Lower lobe of right lung (tissue), 2 donors: Measurements from ENCODE around the gene CCNL2. TPM values are rescaled to one million over a fixed set of nuclear protein-coding genes. Genes with fewer than 3 reads are reported as not detected.

Experiments used
- ATAC-seq, 2 donors: fragments of 200-7000 bp; cut with Tn5 transposase; one replicate each; pipeline ENCODE4 v1.9.1; 2020 to 2022; ENCODE audit warnings: mild to moderate bottlenecking in 2 of 2, moderate library complexity in 2 of 2
- DNase-seq: peaks from one replicate; pipeline ENCODE4 v3.0.0-alpha.2; 2020
- H3K27ac ChIP-seq: fragments of 200-600 bp; one replicate; pipeline ENCODE4 v1.8.0; 2022
- H3K27me3 ChIP-seq: fragments of 200-600 bp; one replicate; pipeline ENCODE4 v1.8.0; 2022; ENCODE audit warnings: low read depth
- H3K36me3 ChIP-seq: fragments of 200-600 bp; one replicate; pipeline ENCODE4 v1.8.0; 2022; ENCODE audit warnings: mild to moderate bottlenecking
- H3K4me1 ChIP-seq: fragments of 200-600 bp; one replicate; pipeline ENCODE4 v1.8.0; 2022
- H3K4me3 ChIP-seq: fragments of 200-600 bp; one replicate; pipeline ENCODE4 v1.8.0; 2022; ENCODE audit warnings: mild to moderate bottlenecking
- H3K9me3 ChIP-seq: fragments of 200-600 bp; one replicate; pipeline ENCODE4 v1.8.0; 2022
- CTCF ChIP-seq: fragments of 200-600 bp; IDR thresholded peaks from one replicate; pipeline ENCODE4 v1.8.0; 2022; ENCODE audit warnings: antibody characterized with exemption, mild to moderate bottlenecking
- intact Hi-C: fragments of 100-400 bp; cut with DNase I; formaldehyde crosslinking; loops from one replicate; pipeline ENCODE4 v1.11.0; 2022
- total RNA-seq: library from RNA; stranded (reverse); fragmentation: NEBNext Ultra II Directional; extraction: Animal tissue kit (Norgen Biotek cat#: 25700); gene quantifications from one replicate; pipeline ENCODE4 v1.2.1, GENCODE V29; 2021
- donor health status: DM: no; HTN: yes; CAD: no; lungs with severe emphysema.

Gene CCNL2
- total RNA-seq, 1 donor from 2014 or later: 165 TPM

GRCh38 chr1:1399872-1400575, 889 bp upstream of the CCNL2 start:
- no peaks in the 10 kb centered on the region for H3K27me3 ChIP-seq
- intact Hi-C loops: no loop called here
- H3K9me3 ChIP-seq: no peaks in the 10 kb centered on the region
- peak in 1 of 2 donors; percentile 1 for ATAC-seq
- H3K4me3 ChIP-seq: peak overlapping the region; percentile 93
- H3K27ac ChIP-seq: peak overlapping the region; percentile 90
- no peak for TF ChIP-seq CTCF
- peaks cover 30% of the 10 kb centered on the region for H3K4me1 ChIP-seq
- DNase-seq: no peak
- H3K36me3 ChIP-seq: peaks cover 79% of the 10 kb centered on the region

- peak; percentile 63 for DNase-seq
- H3K9me3 ChIP-seq: no peaks in the 10 kb centered on the region
- H3K27me3 ChIP-seq: no peaks in the 10 kb centered on the region
- H3K4me3 ChIP-seq: peak overlapping the region; percentile 93
- ATAC-seq: peak; percentile 2 to 11
- H3K4me1 ChIP-seq: peaks cover 28% of the 10 kb centered on the region
- H3K36me3 ChIP-seq: peaks cover 79% of the 10 kb centered on the region
- intact Hi-C loops: no loop called here
- H3K27ac ChIP-seq: peak overlapping the region; percentile 90
- TF ChIP-seq CTCF: no peak
Observed at GRCh38 chr1:1398677-1399186, 403 bp downstream of the CCNL2 start.

DNA sequence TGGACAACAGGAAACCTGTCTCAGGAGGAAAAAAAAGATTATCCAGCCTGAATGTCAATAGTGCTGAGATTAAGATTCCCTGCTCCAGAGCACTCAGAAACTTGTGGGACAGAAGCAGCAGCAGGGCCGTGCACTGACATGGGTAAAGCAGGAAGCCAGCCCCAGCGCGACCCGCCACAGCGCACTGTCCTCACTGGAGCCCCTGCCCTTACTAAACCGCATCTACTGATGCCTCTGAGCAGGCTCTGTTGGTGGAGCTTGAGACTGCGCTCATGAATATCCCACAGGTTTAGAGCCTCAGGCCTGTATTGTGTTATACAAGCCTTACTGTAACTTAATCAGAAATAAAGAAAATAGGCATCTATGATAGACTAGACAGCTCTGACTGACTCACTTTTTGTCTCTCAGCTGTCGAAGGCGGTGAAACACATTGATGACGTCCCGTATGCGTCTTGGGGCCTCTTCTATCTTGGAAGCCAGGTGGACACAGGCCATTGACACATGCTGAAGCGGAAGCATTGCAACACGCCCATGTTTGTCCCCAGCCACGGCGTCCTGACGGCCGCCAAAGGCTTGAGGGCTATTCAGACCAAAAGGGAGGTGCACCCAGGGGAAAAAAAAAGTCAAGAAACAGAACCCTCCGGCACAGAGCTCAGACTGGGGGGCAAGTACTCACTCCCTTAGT, 1.2 kb downstream of the CCNL2 start:
- H3K27ac ChIP-seq: peak overlapping the region; percentile 90
- ATAC-seq (no peak), DNase-seq (no peak)
- intact Hi-C loops: no loop called here
- H3K4me3 ChIP-seq: peak overlapping the region; percentile 93
- no peaks in the 10 kb centered on the region for H3K9me3 ChIP-seq
- H3K4me1 ChIP-seq: peaks cover 28% of the 10 kb centered on the region
- peaks cover 79% of the 10 kb centered on the region for H3K36me3 ChIP-seq
- TF ChIP-seq CTCF: no peak
- no peaks in the 10 kb centered on the region for H3K27me3 ChIP-seq

- no peaks in the 10 kb centered on the region for H3K9me3 ChIP-seq
- H3K4me1 ChIP-seq: peaks cover 20% of the 10 kb centered on the region
- no peak for TF ChIP-seq CTCF
- H3K4me3 ChIP-seq: no peak overlapping the region
- DNase-seq (no peak), ATAC-seq (no peak)
- intact Hi-C loops: no loop called here
- no peaks in the 10 kb centered on the region for H3K27me3 ChIP-seq
- H3K36me3 ChIP-seq: peaks cover 81% of the 10 kb centered on the region
- no peak overlapping the region for H3K27ac ChIP-seq
Observed at GRCh38 chr1:1395166-1395565, 4.0 kb downstream of the CCNL2 start.

- Histone ChIP-seq H3K4me1 (peaks cover 22% of the 10 kb centered on the region), H3K27me3 (no peaks in the 10 kb centered on the region), H3K4me3 (no peak overlapping the region), H3K36me3 (peaks cover 92% of the 10 kb centered on the region), H3K27ac (no peak overlapping the region), H3K9me3 (no peaks in the 10 kb centered on the region)
- intact Hi-C loops: no loop called here
- TF ChIP-seq CTCF: no peak
- no peak for ATAC-seq
- DNase-seq: no peak
Observed at GRCh38 chr1:1394116-1394515, 5.0 kb downstream of the CCNL2 start.
